Sciatic nerve (tissue), 2 donors: ENCODE measurements around the gene BMPER. TPM values are rescaled to one million over a fixed set of nuclear protein-coding genes. Genes with fewer than 3 reads are reported as not detected.

Experiments
- ATAC-seq: fragments of 200-7000 bp; cut with Tn5 transposase; one replicate; pipeline ENCODE4 v1.9.1; 2020; ENCODE audit warnings: mild to moderate bottlenecking, moderate library complexity
- DNase-seq: peaks from one replicate; pipeline ENCODE4 v3.0.0-alpha.2; 2020; ENCODE audit warnings: low spot score
- intact Hi-C: fragments of 100-400 bp; cut with DNase I; formaldehyde crosslinking; loops from one replicate; pipeline ENCODE4 v1.14.2; 2022
- total RNA-seq: library from RNA; stranded (reverse); fragmentation: NEBNext Ultra II Directional; extraction: Animal tissue kit (Norgen Biotek cat#: 25700); gene quantifications from one replicate; pipeline ENCODE4 v1.2.1, GENCODE V29; 2021
- donor health status: DM: no; HTN: no; CAD: no.
- donor health status: DM: no; HTN: no; CAD: no.

Gene BMPER
- total RNA-seq, 1 donor from 2014 or later, result 18.8 TPM

- intact Hi-C loops, result loop anchor here (10.0 kb wide), 1 partner anchor 108 kb away; no protein-coding TSS in a partner anchor
- ATAC-seq, result no peak
- DNase-seq, result no peak
These were observed 81.1 kb downstream of the BMPER start for GRCh38 chr7:33986451-33986850.

- ATAC-seq (peak; percentile 98), DNase-seq (no peak)
- intact Hi-C loops, result loop anchor here (10.0 kb wide), 1 partner anchor 108 kb away; no protein-coding TSS in a partner anchor
These were observed 81.9 kb downstream of the BMPER start for GRCh38 chr7:33986951-33987947.

GRCh38 chr7:33996899-33997298 is 91.6 kb downstream of the BMPER start:
- ATAC-seq (no peak), DNase-seq (no peak)
- intact Hi-C loops, result no loop called here

- intact Hi-C loops, result no loop called here
- ATAC-seq (peak; percentile 99), DNase-seq (peak; percentile 66)
These were observed 93.1 kb downstream of the BMPER start for GRCh38 chr7:33998476-33998875.

GRCh38 chr7:34011017-34011695 is 105.8 kb downstream of the BMPER start:
- ATAC-seq, result no peak
- DNase-seq, result no peak
- intact Hi-C loops, result no loop called here

GRCh38 chr7:34011696-34012095 is 106.4 kb downstream of the BMPER start:
- no peak for ATAC-seq
- intact Hi-C loops, result no loop called here

GRCh38 chr7:34013421-34013820 is 108.1 kb downstream of the BMPER start:
- ATAC-seq (no peak), DNase-seq (no peak)
- intact Hi-C loops, result no loop called here

More at GRCh38 chr7:34011696-34012095, 106.4 kb downstream of the BMPER start:
- DNase-seq, result no peak

GRCh38 chr7:34015651-34016050 is 110.3 kb downstream of the BMPER start:
- no peak for DNase-seq
- intact Hi-C loops, result no loop called here
- ATAC-seq, result no peak

GRCh38 chr7:34016876-34017275 is 111.5 kb downstream of the BMPER start:
- DNase-seq (no peak), ATAC-seq (no peak)
- intact Hi-C loops, result no loop called here

- no peak for DNase-seq
- intact Hi-C loops, result no loop called here
- ATAC-seq, result peak; percentile 34
These were observed 114.0 kb downstream of the BMPER start for GRCh38 chr7:34019301-34019790.

- ATAC-seq, result no peak
- intact Hi-C loops, result no loop called here
- no peak for DNase-seq
These were observed 117.3 kb downstream of the BMPER start for GRCh38 chr7:34022626-34023025.

- ATAC-seq (no peak), DNase-seq (no peak)
- intact Hi-C loops, result no loop called here
These were observed 120.3 kb downstream of the BMPER start for GRCh38 chr7:34025600-34025999.

- ATAC-seq, result no peak
- intact Hi-C loops, result no loop called here
- no peak for DNase-seq
These were observed 121.3 kb downstream of the BMPER start for GRCh38 chr7:34026481-34027190.

- intact Hi-C loops, result no loop called here
- no peak for ATAC-seq
- no peak for DNase-seq
These were observed 125.8 kb downstream of the BMPER start for GRCh38 chr7:34031156-34031555.

GRCh38 chr7:34034728-34035127 is 129.4 kb downstream of the BMPER start:
- intact Hi-C loops, result no loop called here
- ATAC-seq (no peak), DNase-seq (no peak)

GRCh38 chr7:34036051-34036920 is 130.9 kb downstream of the BMPER start:
- DNase-seq (peak; percentile 66), ATAC-seq (peak; percentile 69)
- intact Hi-C loops, result no loop called here

- DNase-seq, result no peak
- no peak for ATAC-seq
- intact Hi-C loops, result no loop called here
These were observed 131.8 kb downstream of the BMPER start for GRCh38 chr7:34036972-34037792.
